ENCODE measurements around the gene KCNH1. TPM values are rescaled to one million over a fixed set of nuclear protein-coding genes. Genes with fewer than 3 reads are reported as not detected.

KCNH1 gene
- total RNA-seq, 6 experiments from 2014 or later = 0.90 to 1.8 (median 1.5) TPM

DNA sequence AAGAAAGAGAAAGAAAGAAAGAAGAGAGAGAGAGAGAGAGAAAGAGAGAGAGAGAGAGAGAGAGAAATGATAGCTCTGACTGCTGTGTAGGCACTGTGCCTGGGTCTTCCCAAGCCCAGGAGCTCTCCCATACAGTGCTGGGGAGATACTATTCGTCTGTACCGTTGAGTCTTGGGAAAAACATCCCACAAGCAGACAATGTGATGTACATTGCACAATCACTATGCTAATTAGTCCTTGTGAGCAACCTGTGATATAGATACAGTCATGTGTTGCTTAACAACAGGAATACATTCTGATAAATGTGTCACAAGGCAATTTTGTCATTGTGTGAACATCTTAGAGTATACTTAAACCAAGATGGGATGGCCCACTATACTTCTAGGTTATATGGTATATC lies 424.2 kb downstream of the KCNH1 start:
- TF ChIP-seq, protein P1, sequence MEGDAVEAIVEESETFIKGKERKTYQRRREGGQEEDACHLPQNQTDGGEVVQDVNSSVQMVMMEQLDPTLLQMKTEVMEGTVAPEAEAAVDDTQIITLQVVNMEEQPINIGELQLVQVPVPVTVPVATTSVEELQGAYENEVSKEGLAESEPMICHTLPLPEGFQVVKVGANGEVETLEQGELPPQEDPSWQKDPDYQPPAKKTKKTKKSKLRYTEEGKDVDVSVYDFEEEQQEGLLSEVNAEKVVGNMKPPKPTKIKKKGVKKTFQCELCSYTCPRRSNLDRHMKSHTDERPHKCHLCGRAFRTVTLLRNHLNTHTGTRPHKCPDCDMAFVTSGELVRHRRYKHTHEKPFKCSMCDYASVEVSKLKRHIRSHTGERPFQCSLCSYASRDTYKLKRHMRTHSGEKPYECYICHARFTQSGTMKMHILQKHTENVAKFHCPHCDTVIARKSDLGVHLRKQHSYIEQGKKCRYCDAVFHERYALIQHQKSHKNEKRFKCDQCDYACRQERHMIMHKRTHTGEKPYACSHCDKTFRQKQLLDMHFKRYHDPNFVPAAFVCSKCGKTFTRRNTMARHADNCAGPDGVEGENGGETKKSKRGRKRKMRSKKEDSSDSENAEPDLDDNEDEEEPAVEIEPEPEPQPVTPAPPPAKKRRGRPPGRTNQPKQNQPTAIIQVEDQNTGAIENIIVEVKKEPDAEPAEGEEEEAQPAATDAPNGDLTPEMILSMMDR (IDR thresholded peaks at IDR 0.05) = no peak
- H3K27me3 Mint-ChIP-seq (ENCODE audit: insufficient read depth) = peaks cover 2% of the 10 kb centered on the region
- no peak overlapping the region for H3K27ac Mint-ChIP-seq
- peaks cover 18% of the 10 kb centered on the region; the same call in 1 of the 2 replicates for H3K4me1 Mint-ChIP-seq (ENCODE audit: low read depth)
- no peaks in the 10 kb centered on the region for H3K36me3 Mint-ChIP-seq (ENCODE audit: low read depth)
- H3K9me3 Mint-ChIP-seq = no peaks in the 10 kb centered on the region
- peak; percentile 24 for DNase-seq
- no peak overlapping the region for H3K4me3 Mint-ChIP-seq

DNA sequence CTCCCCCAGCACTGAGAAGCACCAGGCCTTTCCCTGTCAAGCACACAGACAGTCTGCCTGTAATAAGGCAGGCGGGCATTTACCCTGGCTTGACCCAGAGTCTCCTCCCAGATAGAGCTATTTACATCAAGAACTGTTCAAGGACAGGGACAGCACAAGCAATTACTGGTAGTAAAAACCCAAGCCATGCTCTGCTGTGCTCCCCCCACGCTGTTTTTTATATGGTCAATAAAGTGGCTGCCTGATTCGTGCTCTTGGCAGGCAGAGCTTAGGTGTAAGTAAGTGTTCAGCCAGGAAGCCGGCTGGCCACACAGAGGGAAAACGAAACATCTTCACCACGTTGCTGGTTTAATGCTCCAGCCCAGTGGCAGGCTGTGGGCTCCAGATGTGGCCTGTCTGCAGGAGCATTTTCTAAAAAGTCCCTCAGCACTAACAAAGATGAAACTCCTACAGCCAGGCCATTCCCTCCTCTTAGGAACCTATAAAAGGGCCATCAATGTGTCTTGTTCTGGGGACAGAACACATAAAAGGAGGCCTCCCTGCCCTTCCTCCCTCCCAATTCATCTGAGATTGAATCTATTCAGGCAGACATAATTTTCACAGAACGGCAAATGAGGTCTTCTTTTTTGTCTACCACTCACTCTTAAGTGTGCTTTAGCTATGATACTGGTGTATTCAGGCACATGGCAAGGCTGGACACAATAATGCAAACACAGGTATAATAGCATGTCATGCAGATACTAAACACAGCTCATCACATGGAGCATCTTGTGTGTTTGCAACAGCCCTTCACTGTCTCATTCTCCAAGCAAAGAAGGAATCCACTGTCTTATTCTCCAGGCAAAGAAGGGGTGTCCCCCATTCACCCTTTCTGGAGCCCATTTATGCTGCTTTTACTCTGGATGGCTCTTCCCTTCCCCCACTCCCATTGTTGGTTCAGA lies 426.4 kb downstream of the KCNH1 start:
- Mint-ChIP-seq H3K9me3 (no peaks in the 10 kb centered on the region), H3K4me3 (no peak overlapping the region), H3K36me3 (ENCODE audit: low read depth) (no peaks in the 10 kb centered on the region), H3K27ac (no peak overlapping the region), H3K27me3 (ENCODE audit: insufficient read depth) (peaks cover 2% of the 10 kb centered on the region), H3K4me1 (ENCODE audit: low read depth) (peaks cover 18% of the 10 kb centered on the region; the same call in 1 of the 2 replicates)
- DNase-seq = no peak
- TF ChIP-seq, protein P1 (IDR thresholded peaks at IDR 0.05) = no peak

DNA sequence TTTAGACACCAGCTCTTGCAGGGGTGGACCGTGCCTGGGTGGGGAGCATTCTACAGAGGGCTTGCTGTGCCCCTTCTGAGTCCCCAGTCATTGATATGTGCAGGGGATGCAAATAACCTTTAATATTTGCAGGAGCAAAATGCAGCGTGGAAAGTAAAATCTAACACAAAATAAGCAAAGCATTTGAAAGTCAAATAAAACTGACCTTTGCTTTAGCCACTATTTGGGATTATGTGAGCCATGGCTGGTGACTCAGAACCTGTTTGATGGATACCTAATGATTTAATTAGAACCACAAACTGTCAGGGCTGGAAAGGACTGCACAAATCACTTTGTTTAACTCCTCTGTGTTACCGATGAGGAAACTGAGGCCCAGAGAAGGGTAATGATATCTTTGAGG lies 427.7 kb downstream of the KCNH1 start:
- no peak for DNase-seq
- no peaks in the 10 kb centered on the region for H3K9me3 Mint-ChIP-seq
- H3K4me1 Mint-ChIP-seq (ENCODE audit: low read depth) = peaks cover 18% of the 10 kb centered on the region; the same call in 1 of the 2 replicates
- H3K27me3 Mint-ChIP-seq (ENCODE audit: insufficient read depth) = no peaks in the 10 kb centered on the region; the same call in none of the 2 replicates
- no peak overlapping the region for H3K27ac Mint-ChIP-seq
- H3K4me3 Mint-ChIP-seq = no peak overlapping the region
- TF ChIP-seq, protein P1 (IDR thresholded peaks at IDR 0.05) = no peak
- no peaks in the 10 kb centered on the region for H3K36me3 Mint-ChIP-seq (ENCODE audit: low read depth)

DNA sequence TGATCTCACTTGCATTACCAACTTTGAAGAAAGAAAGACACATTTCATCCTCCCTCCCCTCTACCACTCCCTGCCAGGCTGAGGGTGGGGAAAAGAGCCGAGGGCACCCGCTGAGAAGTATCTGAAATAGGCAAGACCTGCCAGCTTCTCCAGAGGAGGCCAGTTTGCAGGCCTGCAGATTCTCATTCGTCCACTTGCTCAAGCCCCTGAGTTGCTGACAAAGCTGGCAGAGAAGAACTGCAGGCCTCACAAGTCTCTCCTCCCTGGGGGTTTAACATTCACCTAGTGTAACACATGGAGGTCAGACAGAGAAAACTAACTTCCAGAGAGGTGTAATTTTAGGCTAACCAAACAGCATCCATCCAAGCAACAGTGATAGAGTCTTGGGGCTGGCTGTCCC lies 428.9 kb downstream of the KCNH1 start:
- Mint-ChIP-seq H3K27me3 (ENCODE audit: insufficient read depth) (no peaks in the 10 kb centered on the region; the same call in none of the 2 replicates), H3K4me3 (no peak overlapping the region), H3K9me3 (no peaks in the 10 kb centered on the region), H3K27ac (no peak overlapping the region), H3K4me1 (ENCODE audit: low read depth) (peaks cover 23% of the 10 kb centered on the region), H3K36me3 (ENCODE audit: low read depth) (no peaks in the 10 kb centered on the region)
- TF ChIP-seq, protein P1 (IDR thresholded peaks at IDR 0.05) = no peak
- DNase-seq = no peak

DNA sequence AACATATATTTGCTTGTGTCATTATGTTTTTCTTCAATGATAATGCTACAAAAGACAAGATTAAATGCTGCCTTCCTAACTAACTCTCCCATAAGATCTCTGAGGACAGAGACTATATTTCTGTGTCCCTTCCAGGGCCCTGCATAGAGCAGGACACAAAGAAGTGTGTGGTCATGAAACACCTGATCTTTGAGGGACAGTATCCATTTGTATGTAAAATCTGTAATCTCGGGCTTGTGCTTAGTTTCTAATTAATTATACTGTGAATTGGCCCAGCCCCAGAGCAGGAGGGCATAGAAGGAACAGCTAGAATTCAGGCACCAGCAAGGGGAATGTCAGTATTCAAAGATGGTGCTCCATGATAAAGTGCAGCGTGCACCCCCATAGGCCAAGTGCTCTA lies 430.4 kb downstream of the KCNH1 start:
- Mint-ChIP-seq H3K27me3 (ENCODE audit: insufficient read depth) (no peaks in the 10 kb centered on the region; the same call in 1 of the 2 replicates), H3K27ac (no peak overlapping the region), H3K9me3 (no peaks in the 10 kb centered on the region), H3K4me1 (ENCODE audit: low read depth) (peaks cover 18% of the 10 kb centered on the region), H3K36me3 (ENCODE audit: low read depth) (no peaks in the 10 kb centered on the region), H3K4me3 (no peak overlapping the region)
- TF ChIP-seq, protein P1 (IDR thresholded peaks at IDR 0.05) = no peak
- no peak for DNase-seq

Measured in HFFc6 (cell line).